Testis (tissue), 2 donors: Measurements from ENCODE around the gene ZNF524.

Source experiments
- POLR2A ChIP-seq: fragments of 450-650 bp; IDR thresholded peaks from one replicate; pipeline ENCODE4 v1.6.1; 2017; ENCODE audit warnings: antibody characterized with exemption, mild to moderate bottlenecking, moderate library complexity
- TF ChIP-seq, protein P1 (sequence below), 3 experiments: fragments of 450-650 bp in 2 of 3; fragments of 200-600 bp in 1 of 3; sonication (generic) in 1 of 3; IDR thresholded peaks; one replicate each; pipeline ENCODE4 v1.5.1; 2016 to 2019; ENCODE audit warnings: antibody characterized with exemption in 3 of 3, mild to moderate bottlenecking in 2 of 3, moderate library complexity in 1 of 3

DNA sequence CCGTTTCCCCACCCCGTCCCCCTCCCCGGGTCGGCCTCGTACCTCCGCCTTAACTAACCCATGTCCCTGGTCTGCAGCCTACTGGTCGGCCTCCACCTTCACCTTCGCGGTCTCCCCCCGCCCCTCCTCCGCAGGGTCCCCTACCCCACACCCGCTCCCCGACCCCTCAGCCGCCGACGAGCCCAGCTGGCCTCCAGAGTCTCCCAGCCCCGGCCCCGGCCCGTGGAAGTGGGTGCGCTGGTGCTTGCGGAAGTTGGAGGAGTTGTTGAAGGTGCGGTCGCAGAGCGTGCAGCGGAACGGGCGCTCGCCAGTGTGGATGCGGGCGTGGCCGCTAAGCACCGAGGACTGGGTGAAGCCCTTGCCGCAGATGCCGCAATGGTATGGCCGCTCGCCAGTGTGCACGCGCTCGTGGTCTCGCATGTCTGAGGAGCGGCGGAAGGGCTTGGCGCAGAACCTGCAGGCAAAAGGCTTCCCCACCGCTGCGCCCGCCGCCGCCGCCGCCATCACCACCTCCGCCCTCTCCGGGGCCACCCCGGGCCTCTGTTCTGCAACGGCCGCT lies 21.7 kb downstream of the ZNF524 start:
- no peak for TF ChIP-seq POLR2A
- TF ChIP-seq, protein P1, sequence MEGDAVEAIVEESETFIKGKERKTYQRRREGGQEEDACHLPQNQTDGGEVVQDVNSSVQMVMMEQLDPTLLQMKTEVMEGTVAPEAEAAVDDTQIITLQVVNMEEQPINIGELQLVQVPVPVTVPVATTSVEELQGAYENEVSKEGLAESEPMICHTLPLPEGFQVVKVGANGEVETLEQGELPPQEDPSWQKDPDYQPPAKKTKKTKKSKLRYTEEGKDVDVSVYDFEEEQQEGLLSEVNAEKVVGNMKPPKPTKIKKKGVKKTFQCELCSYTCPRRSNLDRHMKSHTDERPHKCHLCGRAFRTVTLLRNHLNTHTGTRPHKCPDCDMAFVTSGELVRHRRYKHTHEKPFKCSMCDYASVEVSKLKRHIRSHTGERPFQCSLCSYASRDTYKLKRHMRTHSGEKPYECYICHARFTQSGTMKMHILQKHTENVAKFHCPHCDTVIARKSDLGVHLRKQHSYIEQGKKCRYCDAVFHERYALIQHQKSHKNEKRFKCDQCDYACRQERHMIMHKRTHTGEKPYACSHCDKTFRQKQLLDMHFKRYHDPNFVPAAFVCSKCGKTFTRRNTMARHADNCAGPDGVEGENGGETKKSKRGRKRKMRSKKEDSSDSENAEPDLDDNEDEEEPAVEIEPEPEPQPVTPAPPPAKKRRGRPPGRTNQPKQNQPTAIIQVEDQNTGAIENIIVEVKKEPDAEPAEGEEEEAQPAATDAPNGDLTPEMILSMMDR (IDR thresholded peaks at IDR 0.05): no peak
